Measurements from ENCODE around the gene ABCD2.
"Not testable (repeated sequence)": the region's sequence is repeated elsewhere in the genome, so short reads cannot be mapped to it uniquely, and the experiment has no call there.

Gene ABCD2

DNA sequence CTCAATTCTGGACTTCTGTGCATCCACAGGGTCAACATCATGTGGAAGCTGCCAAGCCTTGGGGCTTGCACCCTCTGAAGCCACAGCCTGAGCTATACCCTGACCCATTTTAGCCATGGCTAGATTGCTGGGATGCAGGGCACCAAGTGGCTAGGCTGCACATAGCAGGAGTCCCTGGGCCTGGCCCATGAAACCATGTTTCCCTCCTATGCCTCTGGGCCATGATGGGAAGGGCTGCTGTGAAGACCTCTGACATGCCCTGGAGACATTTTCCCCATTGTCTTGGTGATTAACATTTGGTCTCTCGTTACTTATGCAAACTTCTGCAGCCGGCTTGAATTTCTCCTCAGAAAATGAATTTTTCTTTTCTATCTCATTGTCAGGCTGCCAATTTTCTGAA lies 92.6 kb downstream of the ABCD2 start:
- no peak for DNase-seq

DNA sequence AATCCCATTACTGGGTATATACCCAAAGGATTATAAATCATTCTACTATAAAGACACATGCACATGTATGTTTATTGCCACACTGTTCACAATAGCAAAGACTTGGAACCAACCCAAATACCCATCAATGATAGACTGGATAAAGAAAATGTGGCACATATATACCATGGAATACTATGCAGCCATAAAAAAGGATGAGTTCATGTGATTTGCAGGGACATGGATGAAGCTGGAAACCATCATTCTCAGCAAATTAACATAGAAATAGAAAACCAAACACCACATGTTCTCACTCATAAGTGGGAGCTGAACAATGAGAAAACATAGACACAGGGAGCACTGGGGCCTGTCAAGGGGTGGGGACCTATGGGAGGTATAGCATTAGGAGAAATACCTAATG lies 97.4 kb downstream of the ABCD2 start:
- not testable (repeated sequence) for DNase-seq

DNA sequence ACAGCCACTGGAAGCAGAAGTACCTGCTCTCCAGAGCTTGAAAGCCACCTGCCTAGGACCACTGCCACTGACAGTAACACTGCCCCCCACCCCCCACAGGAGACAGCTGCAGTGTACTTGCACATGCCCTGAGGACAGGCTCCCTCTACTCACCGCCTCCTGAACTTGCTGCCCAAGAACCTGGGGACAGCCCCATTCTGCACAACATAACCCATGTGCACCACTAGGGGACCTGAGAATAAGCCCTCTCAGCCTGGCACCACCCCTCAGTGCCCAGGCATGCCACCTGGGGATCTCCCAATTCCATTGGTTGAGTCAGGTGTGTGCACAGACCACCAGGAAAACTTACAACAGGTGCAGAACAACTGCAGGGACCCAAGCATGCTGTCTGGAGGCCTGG lies 109.6 kb downstream of the ABCD2 start:
- no peak for DNase-seq

DNA sequence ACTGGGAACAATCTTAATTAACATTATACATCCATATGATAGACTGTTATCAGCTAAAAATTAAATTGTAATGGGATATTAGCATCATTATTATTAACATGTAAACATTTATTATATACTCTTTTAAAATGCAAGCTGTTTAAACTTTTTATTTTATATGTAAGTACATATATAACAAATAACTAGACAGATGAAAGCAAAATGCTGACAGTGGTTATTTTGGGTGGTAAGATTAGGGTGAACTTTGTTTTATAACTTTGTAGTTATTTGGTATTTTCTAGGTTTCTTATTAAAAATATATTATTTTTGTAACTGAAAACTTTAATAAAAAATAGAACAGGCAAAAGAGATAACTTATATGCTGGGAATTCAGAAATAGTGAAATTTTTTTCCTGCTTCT lies 114.0 kb downstream of the ABCD2 start:
- no peak for DNase-seq

DNA sequence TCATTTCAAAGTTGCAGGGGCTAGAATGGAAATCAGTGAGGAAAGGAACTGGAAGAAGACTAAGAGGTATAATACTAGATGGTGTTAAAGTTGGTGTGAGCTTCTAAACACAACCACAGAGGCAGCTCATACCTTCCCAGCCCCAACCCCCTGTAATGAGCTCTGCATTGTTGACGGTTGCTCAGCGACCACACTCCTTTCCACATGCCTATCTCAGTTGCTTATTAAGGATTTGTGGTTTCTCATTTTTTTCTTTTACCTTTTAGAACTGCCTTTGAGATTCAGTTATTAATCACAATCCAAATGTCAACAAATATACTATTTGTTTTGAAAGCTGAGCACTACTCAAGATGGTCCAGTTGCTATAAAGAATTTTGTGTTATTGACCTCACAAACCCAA lies 114.6 kb downstream of the ABCD2 start:
- no peak for DNase-seq

DNA sequence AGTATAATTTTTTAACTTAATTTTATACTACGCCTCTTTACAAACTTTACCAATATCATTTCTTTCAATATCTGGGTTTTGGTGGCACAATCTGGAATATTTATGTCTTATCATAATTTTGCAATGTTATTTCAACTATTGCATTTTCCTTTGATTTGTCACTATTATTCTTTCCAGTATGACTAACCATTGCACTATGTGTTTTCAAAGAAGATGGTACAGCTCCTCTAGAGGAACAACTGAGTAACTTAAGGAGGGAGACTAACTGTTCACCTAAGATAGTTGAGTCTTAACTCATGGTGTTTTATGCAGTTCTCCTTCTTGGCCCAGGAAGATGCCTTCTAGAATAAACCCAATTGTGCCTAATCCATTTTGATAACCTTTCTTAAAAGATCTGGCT lies 116.2 kb downstream of the ABCD2 start:
- no peak for DNase-seq

DNA sequence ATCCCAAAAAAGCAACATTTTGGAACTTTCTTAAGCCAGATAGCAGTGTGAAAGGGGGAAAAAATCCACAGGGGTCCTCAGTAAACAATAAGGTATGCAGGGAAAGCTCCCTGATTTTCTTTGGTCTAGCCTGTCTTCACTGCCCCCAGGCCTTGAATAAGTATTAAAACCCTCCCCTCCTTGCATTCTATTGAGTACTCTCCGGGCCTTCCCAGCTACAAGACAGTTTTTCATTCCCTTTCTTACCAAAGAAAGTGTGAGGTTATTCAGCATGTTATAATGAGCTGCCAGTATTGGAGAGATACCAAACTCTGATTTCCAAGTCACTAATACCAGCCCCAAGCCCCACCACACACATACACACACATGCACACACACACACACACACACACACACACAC lies 116.9 kb downstream of the ABCD2 start:
- DNase-seq = no peak
